ENCODE data around the gene ERAL1.
"Not testable (repeated sequence)": the region's sequence is repeated elsewhere in the genome, so short reads cannot be mapped to it uniquely, and the experiment has no call there.

The ERAL1 gene

GRCh38 chr17:28854457-28855335 lies at the start of gene ERAL1:
Gene ERAL1 (plus strand): TSS chr17:28855016. CDS start chr17:28855035, 19 bp downstream.
- DNase-seq, result peak; percentile 59

DNA sequence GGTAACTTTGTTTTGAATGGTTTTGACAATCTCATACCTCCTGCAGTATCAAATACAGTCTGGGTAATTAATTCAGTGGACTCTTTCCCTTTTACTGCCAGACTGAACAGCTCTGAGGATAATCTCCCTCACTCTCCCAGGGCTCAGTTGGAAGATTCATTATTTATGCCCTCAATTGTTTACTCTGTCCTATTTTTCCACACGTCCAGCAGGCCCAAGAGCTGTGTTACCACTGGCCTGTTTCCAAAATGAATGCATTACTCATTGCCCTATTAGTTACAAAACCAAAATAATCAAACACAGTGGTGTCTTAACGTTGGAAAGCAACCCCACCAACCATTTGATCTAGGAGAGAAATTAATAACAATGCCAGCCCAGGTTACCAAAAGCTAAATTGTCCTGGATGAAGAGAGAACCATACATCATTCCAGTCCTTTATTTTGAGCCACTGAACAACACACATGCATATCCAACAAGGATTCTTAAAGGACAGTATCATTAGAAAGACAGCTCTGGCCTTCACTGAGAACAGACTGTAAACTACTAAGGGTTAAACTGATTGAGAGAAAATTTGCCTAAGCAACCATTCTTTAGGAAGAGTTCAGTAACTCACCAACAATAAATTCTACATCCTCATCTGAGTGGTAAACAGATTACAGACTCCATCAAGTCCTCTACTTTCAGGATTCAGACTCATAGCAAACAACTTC lies 46.7 kb upstream of the ERAL1 start:
- DNase-seq, result no peak

DNA sequence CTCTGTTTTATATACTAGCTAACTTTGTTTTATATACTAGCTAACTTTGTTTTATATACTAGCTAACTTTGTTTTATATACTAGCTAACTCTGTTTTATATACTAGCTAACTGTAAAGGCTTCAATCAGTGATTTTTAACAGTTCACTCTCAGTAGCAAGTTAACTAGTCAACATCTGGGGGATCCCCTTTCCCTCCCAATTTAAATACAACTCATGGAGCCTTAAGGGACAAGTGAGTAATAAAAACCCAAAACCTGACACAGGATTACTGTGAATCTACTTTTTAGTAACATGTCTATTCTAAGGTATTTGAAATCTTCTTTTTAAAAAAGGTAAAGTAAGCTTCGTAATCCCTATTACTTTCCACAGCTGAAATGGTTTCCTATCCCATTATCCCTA lies 44.4 kb upstream of the ERAL1 start:
- DNase-seq, result no peak

- no peak for DNase-seq
Observed at GRCh38 chr17:28811651-28812090, 43.1 kb upstream of the ERAL1 start.

DNA sequence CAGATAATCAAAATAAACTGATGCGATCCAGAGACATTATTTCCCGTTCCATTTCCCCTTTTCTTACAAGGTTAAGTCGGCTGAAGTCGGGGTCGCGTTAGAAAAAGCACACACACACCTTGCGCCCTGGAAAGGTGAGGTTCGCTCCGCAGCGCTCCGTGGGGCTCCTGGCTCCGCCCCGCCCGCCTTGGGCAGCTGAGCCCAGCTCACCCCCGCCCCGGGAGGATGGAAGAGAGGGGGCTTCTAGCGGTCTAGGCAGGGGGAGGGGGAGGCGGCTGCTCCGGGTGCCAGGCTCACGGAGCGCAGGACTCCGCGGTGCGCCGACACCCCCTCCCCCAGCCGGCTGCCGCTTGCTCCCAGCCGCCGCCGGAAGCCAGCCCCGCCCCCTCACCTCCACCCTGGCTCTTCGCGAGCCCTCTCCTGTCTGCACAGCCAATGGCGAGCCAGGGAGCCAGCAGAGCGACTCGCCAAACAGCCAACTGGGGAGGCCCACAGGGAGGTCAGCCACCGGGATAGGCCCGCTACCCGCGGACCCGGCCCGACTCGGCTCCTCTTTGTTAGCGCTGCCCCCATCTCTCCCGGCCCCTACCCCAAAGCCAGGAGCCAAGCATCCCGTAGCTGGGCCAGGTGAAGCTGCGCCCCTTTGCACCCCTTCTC lies 42.6 kb upstream of the ERAL1 start:
- peak; percentile 89 for DNase-seq

- DNase-seq, result peak; percentile 76
Observed at GRCh38 chr17:28812748-28813377, 42.0 kb upstream of the ERAL1 start.

GRCh38 chr17:28816540-28816939 lies 38.3 kb upstream of the ERAL1 start:
- DNase-seq, result no peak

DNA sequence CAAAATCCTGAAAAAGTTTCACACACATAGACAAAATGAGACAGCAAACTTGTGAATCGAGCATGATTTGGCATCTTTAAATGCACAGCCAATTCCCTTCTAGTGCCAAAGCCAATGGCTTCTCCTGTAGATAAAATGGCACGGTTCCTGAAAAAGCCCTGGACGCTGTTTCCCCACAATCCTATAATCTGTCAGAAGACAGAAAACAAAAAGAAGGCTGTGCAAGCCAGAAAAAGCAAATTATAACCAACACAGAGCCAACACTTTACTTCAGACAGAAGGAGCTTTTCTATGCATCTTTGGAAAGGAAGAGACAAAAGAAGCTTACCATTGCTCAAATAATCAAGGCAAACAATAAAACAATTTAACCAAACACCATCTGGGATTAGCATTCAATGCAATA lies 36.0 kb upstream of the ERAL1 start:
- no peak for DNase-seq

DNA sequence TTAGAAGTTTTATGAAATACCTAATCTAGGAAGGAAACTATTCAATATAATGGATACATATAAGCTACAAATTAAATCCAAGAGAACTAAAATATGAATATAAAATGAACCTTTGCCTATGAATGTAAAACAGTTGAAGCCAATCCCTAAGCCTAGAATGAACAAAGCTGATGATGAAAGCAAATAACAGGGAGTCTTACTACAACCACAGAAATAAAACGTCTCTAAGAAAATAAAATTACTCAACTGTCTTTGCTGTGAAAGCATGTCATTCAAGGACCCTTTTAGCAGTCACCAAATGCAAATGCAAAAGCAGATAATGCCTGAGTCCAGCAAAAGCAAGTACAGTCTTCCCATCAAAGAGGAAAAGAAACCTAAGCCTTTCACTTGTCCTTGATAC lies 35.2 kb upstream of the ERAL1 start:
- DNase-seq, result no peak

DNA sequence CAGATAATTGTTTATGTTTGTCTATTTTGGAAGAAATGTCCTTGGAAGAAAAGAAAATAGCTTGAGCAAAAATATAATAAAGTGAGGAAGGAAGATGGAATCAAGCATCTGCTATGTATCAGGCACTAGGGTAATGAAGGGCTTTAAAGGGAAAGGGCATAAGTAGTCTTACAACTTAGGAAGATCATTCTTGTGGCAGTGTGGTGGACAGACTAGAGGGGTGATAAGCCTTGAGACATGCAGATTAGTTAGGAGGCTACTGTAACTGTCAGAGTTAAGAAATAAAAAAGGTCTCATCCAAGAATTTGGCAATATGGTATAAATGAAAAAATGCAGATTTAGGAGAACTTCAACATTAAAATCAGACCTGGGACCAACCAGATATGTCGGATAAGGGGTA lies 27.1 kb upstream of the ERAL1 start:
- no peak for DNase-seq

DNA sequence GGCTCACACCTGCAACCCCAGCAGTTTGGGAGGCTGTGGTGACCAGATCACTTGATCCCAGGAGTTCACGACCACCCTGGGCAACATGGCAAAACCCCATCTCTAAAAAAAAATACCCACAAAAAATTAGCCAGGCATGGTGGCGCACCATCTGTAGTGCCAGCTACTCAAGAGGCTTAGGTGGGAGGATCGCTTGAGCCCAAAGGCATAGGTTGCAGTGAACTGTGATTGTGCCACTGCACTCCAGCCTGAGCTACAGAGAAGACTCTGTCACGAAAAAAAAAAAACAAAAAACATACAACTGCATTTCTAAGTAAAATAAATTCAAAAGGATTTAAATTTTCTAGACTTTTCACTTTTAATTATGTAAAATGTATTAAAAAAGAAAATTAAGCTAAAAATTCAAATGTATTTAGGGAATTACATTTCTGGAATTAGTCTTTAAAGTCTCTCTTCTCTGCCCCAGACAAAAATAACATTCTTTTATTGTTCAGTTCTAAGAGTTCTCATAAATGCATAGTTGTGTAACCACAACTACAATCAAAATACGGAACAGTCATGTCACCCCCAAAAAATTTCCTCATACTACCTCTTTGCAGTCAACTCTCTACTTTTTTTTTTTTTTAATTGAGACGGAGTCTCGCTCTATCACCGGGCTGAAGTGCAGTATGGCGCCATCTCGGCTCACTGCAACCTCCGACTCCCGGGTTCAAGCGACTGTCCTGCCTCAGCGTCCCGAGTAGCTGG lies 26.3 kb upstream of the ERAL1 start:
- no peak for DNase-seq

GRCh38 chr17:28834420-28834819 lies 20.4 kb upstream of the ERAL1 start:
- no peak for DNase-seq

DNA sequence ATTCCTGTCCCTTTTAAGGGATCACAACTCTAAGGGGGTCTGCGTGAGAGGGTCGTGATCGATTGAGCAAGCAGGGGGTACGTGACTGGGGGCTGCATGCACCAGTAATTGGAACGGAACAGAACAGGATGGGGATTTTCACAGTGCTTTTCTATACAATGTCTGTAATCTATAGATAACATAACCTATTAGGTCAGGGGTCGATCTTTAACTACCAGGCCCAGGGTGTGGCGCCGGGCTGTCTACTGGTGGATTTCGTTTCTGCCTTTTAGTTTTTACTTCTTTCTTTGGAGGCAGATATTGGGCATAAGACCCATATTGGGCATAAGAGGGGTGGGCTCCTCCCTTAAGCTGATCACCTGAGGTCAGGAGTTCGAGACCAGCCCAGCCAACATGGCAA lies 18.3 kb upstream of the ERAL1 start:
- not testable (repeated sequence) for DNase-seq

DNA sequence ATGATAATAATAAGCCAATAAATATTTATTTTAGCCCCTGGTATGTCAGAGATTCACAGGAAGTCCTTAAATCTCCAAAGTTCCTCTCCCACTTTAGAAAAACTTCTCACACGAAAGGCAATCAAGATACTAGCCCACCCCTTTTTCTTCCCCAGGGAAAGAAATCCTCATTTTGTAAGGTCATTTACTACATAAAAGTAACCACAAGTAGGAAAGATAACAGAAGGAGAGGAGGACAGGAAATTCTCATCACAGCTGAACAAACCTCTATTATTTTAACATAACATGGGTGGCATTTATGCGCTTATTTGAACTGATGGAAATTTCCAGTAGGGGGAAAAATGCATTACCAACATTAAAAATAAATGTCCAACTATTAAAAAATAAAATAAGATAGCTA lies 15.6 kb upstream of the ERAL1 start:
- no peak for DNase-seq

- no peak for DNase-seq
Observed at GRCh38 chr17:28841901-28842281, 12.9 kb upstream of the ERAL1 start.

- peak; percentile 50 for DNase-seq
Observed at GRCh38 chr17:28842282-28843012, 12.4 kb upstream of the ERAL1 start, which contains the start of gene FAM222B. Gene FAM222B (minus strand): TSS chr17:28842790. CDS start chr17:28766667, 76,123 bp downstream.

DNA sequence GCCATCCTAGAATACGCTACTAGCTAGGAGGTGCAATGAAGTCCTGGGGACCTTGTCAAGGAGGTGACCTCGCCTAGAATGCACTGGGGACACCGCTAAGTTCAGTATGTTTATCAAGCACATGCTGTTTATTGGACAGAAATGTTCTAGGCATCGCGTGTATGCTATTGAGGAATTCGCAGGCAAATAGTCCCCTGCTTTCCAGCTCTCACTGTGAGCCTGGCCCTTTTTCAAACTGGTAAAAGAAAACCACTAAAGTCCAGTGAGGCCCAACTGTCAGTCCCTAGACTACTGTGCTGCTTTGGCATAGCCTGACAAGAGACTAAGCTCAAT lies 11.0 kb upstream of the ERAL1 start:
- no peak for DNase-seq

DNA sequence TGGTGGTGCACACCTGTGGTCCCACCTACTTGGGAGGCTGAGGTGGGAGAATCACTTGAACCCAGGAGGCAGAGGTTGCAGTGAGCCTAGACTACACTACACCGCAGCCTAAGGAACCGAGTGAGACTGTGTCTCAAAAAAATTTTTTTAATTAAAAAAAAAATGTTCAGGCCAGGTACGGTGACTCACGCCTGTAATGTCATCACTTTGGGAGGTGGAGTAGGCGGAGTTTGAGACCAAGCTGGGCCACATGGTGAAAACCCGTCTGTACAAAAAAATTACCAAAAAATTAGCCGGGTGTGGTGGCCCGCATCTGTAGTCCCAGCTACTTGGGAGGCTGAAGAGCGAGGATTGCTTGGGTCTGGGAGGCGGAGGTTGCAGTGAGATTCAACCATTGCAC lies 8.6 kb upstream of the ERAL1 start:
- DNase-seq, result no peak

DNA sequence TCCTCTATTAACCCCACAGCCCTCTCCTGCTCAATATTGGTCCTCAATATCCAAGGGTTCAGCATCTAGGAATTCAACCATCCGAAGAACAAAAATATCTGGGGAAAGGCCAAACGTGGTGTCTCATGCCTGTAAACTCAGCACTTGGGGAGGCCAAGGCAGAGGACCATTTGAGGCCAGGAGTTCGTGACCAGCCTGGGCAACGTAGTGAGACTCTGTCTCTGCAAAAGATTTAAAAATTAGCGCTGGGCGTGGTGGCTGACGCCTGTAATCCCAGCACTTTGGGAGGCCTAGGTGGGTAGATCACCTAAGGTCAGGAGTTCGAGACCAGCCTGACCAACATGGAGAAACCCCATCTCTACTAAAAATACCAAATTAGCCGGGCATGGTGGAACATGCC lies 8.1 kb upstream of the ERAL1 start:
- DNase-seq, result not testable (repeated sequence)

- not testable (repeated sequence) for DNase-seq
Observed at GRCh38 chr17:28848667-28849066, 6.1 kb upstream of the ERAL1 start.

DNA sequence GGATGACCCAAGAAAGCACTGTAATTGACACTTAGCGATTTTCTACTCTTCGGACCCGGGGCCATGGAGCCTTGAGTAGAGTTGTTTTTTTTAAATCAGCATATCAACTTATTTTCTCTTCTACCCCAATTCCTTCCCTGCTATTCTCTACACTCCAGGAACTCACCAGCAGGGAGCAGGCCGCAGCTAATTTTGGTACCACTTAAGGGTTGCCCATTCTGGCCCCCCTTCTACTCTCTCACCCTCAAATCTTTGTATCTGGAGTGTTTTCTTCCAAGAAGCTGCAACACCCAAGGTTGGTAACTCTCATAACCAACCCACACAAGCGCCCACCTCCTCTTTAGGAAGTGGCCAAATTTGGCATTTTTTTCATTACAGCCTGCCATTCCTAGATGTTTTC lies 5.5 kb upstream of the ERAL1 start:
- no peak for DNase-seq

DNA sequence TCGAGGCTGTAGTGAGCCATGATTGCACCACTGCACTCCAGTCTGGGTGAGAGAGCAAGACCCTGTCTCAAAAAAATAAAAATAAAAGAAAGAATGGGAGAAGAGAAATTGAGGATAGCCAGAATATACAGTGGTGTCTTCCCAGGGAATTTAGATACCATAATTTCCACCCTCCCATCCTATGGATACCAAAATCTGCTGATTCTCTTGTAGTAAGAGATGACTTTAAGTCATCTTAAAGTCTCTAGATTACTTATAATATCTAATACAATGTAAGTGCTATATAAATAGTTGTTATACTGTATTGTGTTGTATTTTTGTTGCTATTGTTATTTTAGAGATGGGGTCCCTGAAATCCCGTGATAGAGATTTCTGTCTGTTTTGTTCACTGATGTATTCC lies 1.5 kb upstream of the ERAL1 start:
- no peak for DNase-seq

Measured in NCI-H1436 treated with DMSO at 0.1 percent for 48 hours (cell line).